Activated CD4-positive, alpha-beta T cell treated with anti-CD3 and anti-CD28 coated beads, Interleukin-2, Interleukin-6, amounts not matched to agents 100 ng/mL and 50 ng/mL, durations not matched to agents 16 hours and 8 hours (primary cell): ENCODE measurements around the gene AIFM2.
"Not testable (repeated sequence)": the region's sequence is repeated elsewhere in the genome, so short reads cannot be mapped to it uniquely, and the experiment has no call there.

Experiments used
- DNase-seq: peaks from one replicate; pipeline ENCODE4 v3.0.0-alpha.2; 2020

Gene AIFM2

GRCh38 chr10:70121281-70121949 lies 11.2 kb downstream of the AIFM2 start:
- DNase-seq = no peak

- no peak for DNase-seq
Measured at GRCh38 chr10:70120417-70120816, 12.2 kb downstream of the AIFM2 start.

GRCh38 chr10:70119623-70120022 lies 13.0 kb downstream of the AIFM2 start:
- no peak for DNase-seq

- no peak for DNase-seq
Measured at GRCh38 chr10:70119197-70119596, 13.4 kb downstream of the AIFM2 start.

- DNase-seq = no peak
Measured at GRCh38 chr10:70118196-70118595, 14.4 kb downstream of the AIFM2 start.

GRCh38 chr10:70117646-70118045 lies 15.0 kb downstream of the AIFM2 start:
- DNase-seq = no peak

GRCh38 chr10:70115948-70116682 lies 16.5 kb downstream of the AIFM2 start:
- DNase-seq = peak; percentile 67

- no peak for DNase-seq
Measured at GRCh38 chr10:70114902-70115301, 17.7 kb downstream of the AIFM2 start.

- no peak for DNase-seq
Measured at GRCh38 chr10:70112071-70112470, 20.6 kb downstream of the AIFM2 start.

GRCh38 chr10:70111496-70111895 lies 21.1 kb downstream of the AIFM2 start:
- no peak for DNase-seq

- no peak for DNase-seq
Measured at GRCh38 chr10:70109064-70109729, 23.4 kb downstream of the AIFM2 start.

- no peak for DNase-seq
Measured at GRCh38 chr10:70106958-70107791, 25.4 kb downstream of the AIFM2 start.

- DNase-seq = no peak
Measured at GRCh38 chr10:70101668-70102067, 31.0 kb downstream of the AIFM2 start.

- DNase-seq = not testable (repeated sequence)
Measured at GRCh38 chr10:70101068-70101562, 31.5 kb downstream of the AIFM2 start.

GRCh38 chr10:70098271-70098670 lies 34.4 kb downstream of the AIFM2 start:
- no peak for DNase-seq

GRCh38 chr10:70097459-70097858 lies 35.2 kb downstream of the AIFM2 start:
- no peak for DNase-seq

- DNase-seq = no peak
Measured at GRCh38 chr10:70096705-70097420, 35.8 kb downstream of the AIFM2 start.

- no peak for DNase-seq
Measured at GRCh38 chr10:70096016-70096704, 36.5 kb downstream of the AIFM2 start.

GRCh38 chr10:70094250-70094649 lies 38.4 kb downstream of the AIFM2 start:
- no peak for DNase-seq

GRCh38 chr10:70093335-70093944 lies 39.2 kb downstream of the AIFM2 start:
- peak; percentile 53 for DNase-seq

GRCh38 chr10:70092389-70092718 lies 40.3 kb downstream of the AIFM2 start:
- DNase-seq = no peak
